Smooth muscle cell of the umbilical artery (primary cell): Measurements from ENCODE around the gene FAM180B. TPM values are rescaled to one million over a fixed set of nuclear protein-coding genes. Genes with fewer than 3 reads are reported as not detected.

ENCODE experiments used
- total RNA-seq: library from RNA; depleted of rRNA; stranded (reverse); fragments of >200 nt; gene quantifications from 2 replicates; pipeline ENCODE4 v1.2.3, GENCODE V29; 2014

Gene FAM180B, protein sequence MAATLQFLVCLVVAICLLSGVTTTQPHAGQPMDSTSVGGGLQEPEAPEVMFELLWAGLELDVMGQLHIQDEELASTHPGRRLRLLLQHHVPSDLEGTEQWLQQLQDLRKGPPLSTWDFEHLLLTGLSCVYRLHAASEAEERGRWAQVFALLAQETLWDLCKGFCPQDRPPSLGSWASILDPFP
- total RNA-seq, result not detected in 2 replicates

DNA sequence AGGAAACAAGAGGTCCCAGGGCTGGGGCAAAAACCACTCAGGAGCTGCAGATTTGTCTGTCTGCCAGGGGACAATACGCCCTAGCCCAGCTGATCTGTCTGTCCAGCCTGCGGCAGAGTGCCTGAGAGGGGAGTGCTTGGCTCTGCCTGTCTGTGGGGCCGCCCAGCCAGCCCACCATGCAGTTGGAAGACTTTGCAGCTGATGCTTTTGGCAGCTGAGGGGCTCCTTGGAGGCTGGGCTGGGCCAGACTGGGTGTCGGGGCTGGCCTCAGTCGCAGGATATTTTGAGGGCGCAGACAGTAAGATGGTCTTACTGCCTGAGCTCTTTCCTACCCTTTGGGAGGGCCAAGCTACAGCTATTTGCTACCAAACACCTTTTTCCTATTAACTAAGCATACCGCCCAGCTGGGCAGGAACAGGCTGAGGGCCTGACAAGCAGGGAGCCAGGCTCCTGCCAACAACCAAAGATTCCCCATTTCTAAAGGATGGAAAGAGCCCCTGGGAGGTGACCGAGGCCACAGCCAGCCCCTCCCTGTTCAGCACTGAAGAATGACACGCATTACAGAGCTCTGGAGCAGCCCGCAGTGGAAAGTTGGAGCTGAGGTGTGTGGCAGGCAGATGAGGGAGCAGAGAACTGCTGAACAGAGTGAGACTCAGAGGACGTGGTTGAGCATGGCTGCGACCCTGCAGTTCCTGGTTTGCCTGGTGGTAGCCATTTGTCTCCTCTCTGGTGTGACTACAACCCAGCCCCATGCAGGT is at the start of gene FAM180B:
TSS of gene FAM180B (plus strand) at position 581 of the 758 bp plus-strand sequence. CDS start at position 672, 91 bp downstream.

DNA sequence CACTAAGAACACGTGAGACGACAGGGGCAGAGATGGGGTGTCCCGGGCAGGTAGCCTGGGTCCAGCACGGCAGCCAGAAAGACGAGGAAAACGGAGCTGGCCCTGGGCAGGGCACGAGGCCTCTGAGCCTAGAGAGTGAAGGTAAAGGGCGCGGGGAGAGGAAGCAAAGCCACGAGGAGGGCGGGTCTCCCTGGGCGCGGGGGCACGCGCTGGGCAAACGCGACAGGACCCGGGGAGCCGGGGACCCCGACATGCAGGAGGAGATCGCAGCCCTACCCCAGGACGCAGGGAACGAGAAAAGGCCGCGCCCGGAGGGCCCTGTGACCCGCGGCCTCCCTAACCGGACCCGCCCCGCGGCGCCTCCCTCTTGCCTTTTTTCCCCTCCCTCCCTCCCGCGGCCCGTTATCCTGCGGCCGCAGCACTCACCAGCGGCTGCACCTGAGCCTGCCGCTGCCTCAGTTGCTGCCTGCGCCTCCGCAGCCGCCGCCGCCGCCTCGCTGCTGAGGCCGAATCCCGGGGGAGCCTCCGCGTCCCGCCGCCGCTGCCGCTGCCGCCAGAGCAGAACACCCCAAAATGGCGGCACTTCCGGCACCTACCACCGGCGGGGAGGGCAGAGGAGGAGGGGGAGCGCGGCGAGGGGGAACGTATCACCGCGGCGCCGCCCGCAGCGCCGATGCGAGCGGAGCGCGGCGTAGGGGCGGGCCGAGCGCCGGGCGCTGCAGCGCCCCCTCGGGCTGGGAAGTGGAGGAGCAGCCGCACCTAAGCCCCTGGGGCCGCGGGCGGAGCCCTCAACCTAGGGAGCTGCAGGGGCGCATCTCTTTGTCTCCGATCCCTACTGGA is 33.7 kb upstream of the FAM180B start, which contains the start of gene CELF1:
TSS of gene CELF1 (minus strand) at position 567 of the 840 bp plus-strand sequence. CDS start 53,609 bp downstream, outside the sequence.

DNA sequence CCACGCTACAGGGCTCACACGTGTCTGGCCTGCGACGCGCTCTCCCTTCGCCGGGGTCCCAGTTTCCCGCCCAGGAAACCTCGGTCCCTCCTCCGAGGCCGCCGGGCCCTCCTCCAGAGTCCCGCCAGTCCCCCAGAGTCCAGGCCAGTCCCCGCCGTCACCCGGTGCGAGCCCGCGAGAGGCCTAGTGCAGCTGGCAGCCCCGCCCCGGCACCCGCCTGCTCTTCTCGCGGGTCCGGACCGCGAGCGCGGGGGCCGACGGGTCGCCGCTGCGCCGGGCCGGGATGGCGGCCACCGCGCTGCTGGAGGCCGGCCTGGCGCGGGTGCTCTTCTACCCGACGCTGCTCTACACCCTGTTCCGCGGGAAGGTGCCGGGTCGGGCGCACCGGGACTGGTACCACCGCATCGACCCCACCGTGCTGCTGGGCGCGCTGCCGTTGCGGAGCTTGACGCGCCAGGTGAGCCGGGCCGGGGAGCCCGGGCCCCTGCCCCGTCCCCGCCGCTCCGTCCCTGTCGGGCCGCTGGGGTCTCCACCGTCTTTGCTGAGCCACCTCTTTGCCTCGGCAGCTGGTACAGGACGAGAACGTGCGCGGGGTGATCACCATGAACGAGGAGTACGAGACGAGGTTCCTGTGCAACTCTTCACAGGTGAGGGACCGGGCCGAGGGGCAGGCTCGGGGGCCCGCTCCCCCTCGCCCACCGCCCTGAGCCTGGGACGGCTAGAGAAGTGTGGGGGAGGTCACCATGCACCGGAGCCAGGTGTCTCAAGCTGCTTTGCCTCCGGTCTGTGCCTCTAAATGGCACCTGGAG is 20.9 kb upstream of the FAM180B start, which contains the start of gene PTPMT1:
TSS of gene PTPMT1 (plus strand) at position 260 of the 809 bp plus-strand sequence. CDS start at position 284, 24 bp downstream.

DNA sequence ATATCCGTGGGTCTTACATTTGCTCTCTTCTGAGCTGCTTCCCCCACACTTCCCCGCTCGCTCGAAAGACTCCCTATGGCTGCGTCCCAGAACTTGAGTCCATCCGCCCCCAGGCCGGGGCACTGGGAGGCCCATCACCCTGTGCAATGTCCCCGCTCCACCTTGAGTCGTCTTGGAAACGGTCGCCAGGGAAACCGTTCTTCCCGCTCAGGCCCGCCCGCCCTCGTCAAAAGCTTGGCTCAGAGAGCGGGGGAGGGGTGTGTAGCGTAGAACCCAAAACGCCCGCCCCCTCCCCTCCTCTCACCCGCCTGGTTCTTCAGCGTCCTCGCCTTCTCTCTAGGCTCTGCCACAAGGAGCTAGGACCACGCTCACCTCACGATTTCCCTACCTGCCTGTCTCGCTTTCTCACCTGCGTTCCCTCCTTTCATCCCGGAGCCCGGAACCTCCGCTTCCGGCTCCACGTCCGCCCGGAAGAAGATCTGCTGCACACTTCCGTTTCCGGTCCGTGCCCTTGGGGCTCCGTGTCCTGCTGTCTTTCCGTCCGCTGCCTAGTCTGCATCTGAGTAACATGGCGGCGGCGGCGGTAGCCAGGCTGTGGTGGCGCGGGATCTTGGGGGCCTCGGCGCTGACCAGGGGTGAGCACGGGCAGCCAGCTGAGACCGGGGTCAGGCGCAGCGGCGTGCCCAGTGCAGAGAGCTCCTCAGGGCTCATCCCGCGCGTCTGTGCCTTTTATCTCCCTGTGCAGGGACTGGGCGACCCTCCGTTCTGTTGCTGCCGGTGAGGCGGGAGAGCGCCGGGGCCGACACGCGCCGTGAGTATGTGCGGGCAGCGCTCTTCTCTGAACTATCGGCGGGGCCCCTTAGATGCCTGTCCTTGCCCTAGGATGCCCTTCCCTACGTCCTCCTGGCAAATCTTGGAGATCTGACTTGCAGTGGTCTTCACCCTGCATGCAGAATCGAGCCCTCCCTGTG is 7.7 kb upstream of the FAM180B start, which contains the start of the genes KBTBD4 and NDUFS3:
TSS of gene KBTBD4 (minus strand) at position 447 of the 971 bp plus-strand sequence. CDS start at position 428, 19 bp downstream.
TSS of gene NDUFS3 (plus strand) at position 551 of the 971 bp plus-strand sequence. CDS start at position 569, 18 bp downstream.

DNA sequence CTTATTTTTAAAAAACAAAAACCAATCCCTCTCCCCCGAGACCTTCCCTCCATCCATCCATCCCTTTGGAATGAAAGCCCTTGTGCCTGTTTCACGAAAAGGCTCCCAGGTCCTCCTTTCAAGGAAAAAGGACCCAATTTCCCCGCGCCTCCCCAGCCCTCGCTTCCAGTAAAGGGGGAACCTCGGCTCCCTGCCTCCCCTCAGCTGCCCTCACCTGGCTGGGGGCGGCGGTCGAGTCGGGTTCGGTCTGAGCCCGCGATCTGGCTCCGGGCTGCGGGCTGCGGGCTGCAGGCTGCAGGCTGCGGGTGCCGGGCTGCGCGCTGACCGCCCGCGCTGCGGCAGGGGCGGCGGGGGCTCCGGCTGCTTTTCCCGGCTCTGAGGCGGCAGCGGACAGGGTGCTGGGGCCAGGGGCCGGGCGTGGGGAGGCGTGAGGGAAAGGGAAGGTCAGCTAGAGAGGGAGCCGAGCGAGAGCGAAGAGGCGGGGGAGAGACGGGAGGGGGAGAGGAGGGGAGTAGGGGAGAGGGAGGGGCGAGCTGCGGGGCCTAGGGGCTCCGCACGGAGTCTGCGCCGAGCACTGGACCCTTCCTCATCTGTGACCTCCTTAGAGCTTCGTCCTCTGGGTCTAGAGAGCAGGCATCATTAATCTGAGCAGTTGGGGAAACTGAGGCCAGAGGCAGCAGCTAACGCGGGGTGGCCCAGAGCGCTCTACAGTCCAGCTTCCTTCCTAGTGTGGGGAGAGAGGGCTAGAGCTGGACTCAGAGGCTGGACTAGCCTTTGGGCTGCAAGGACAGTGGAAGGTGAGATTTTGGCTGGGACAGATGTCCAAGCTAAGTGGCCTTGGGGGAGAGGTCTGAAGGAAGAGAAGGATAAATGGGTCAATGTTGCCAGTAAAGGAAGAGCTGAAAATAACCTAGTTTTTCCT is 7.7 kb downstream of the FAM180B start, which contains the start of gene C1QTNF4:
TSS of gene C1QTNF4 (minus strand) at position 478 of the 922 bp plus-strand sequence. CDS start 3,601 bp downstream, outside the sequence.

Other genes with a start within 250 kb of the FAM180B start
- not detected in 2 replicates for gene MYBPC3, start 234.0 kb upstream of the FAM180B start, total RNA-seq
- gene SPI1, start 208.1 kb upstream of the FAM180B start, total RNA-seq, result not detected in 2 replicates
- gene SLC39A13, start 178.1 kb upstream of the FAM180B start, total RNA-seq, result 70.4 and 120 TPM in 2 replicates
- 117 and 208 TPM in 2 replicates for gene PSMC3, start 160.2 kb upstream of the FAM180B start, total RNA-seq
- under 0.01 and 0.05 TPM in 2 replicates for gene RAPSN, start 137.5 kb upstream of the FAM180B start, total RNA-seq
- gene CELF1, start 33.5 kb upstream of the FAM180B start, total RNA-seq, result 67.1 and 125 TPM in 2 replicates
- 59.8 and 60.6 TPM in 2 replicates for gene PTPMT1, start 21.1 kb upstream of the FAM180B start, total RNA-seq
- 17.6 and 24.9 TPM in 2 replicates for gene KBTBD4, start 7.7 kb upstream of the FAM180B start, total RNA-seq
- gene NDUFS3, start 7.6 kb upstream of the FAM180B start, total RNA-seq, result 43.2 and 66.2 TPM in 2 replicates
- under 0.01 and 0.05 TPM in 2 replicates for gene C1QTNF4, start 7.7 kb downstream of the FAM180B start, total RNA-seq
- gene MTCH2, start 55.9 kb downstream of the FAM180B start, total RNA-seq, result 78.4 and 107 TPM in 2 replicates
- 0.30 and 2.0 TPM in 2 replicates for gene AGBL2, start 128.7 kb downstream of the FAM180B start, total RNA-seq
- 63.0 and 65.3 TPM in 2 replicates for gene FNBP4, start 180.7 kb downstream of the FAM180B start, total RNA-seq